ENCODE results near the gene HSPE1. TPM values are rescaled to one million over a fixed set of nuclear protein-coding genes. Genes with fewer than 3 reads are reported as not detected.
A peak's percentile ranks its signal among the peaks of the same experiment; 100 is the strongest.

Gene HSPE1
- polyA plus RNA-seq, 3 donors, result 25.2 to 46.2 (median 44.9) TPM

GRCh38 chr2:197486175-197486574 lies 14.0 kb upstream of the HSPE1 start:
- H3K9ac ChIP-seq (ENCODE audit: insufficient read depth, low read length, poor library complexity, severe bottlenecking), result no peak overlapping the region
- peaks cover 53 to 90% of the 10 kb centered on the region in 2 donors for H3K36me3 ChIP-seq (replicated peaks in 1 of 2; ENCODE audit: control insufficient read depth in 1 of 2, insufficient read depth in 2 of 2, low read length in 2 of 2)
- H3K36me3 Mint-ChIP-seq, result peaks cover 56 to 85% of the 10 kb centered on the region in 2 donors
- H3K4me1 Mint-ChIP-seq, result no peaks in the 10 kb centered on the region
- H3K4me3 Mint-ChIP-seq, result no peak overlapping the region
- WGBS (ENCODE audit: insufficient coverage), result no CpG with 5 or more reads among the region's 2 CpGs
- H3K4me2 ChIP-seq (replicated peaks; ENCODE audit: extremely low read depth, low read length, poor library complexity, severe bottlenecking), result no peak overlapping the region
- no peak overlapping the region for H2AFZ ChIP-seq (ENCODE audit: insufficient read depth, low read depth, low read length, poor library complexity, severe bottlenecking)
- TF ChIP-seq CTCF (IDR thresholded peaks at IDR 0.05), result no peak
- no peaks in the 10 kb centered on the region for H3K4me1 ChIP-seq (ENCODE audit: control insufficient read depth in 1 of 2, insufficient read depth in 2 of 2, low read length in 2 of 2)
- no peaks in the 10 kb centered on the region for H3K27me3 Mint-ChIP-seq (ENCODE audit: low read depth in 3 of 3)
- H4K20me1 ChIP-seq (ENCODE audit: insufficient read depth, low read length), result peaks cover 3% of the 10 kb centered on the region
- H3K27ac Mint-ChIP-seq, result no peak overlapping the region
- H3K79me2 ChIP-seq (ENCODE audit: insufficient read depth, low read length), result no peaks in the 10 kb centered on the region
- H3K4me3 ChIP-seq (replicated peaks in 1 of 3; ENCODE audit: low read depth in 2 of 3, low read length in 3 of 3), result no peak overlapping the region
- peaks cover 15 to 19% of the 10 kb centered on the region in 2 donors for H3K9me3 ChIP-seq (replicated peaks in 1 of 2; ENCODE audit: control insufficient read depth in 1 of 2, insufficient read depth in 1 of 2, low read length in 2 of 2)
- H3K27me3 ChIP-seq (ENCODE audit: control insufficient read depth in 2 of 2, insufficient read depth in 2 of 2, low read length in 2 of 2), result no peaks in the 10 kb centered on the region
- intact Hi-C loops (cut with micrococcal nuclease), result no loop called here
- H3K27ac ChIP-seq (ENCODE audit: low read depth in 1 of 2, low read length in 2 of 2), result no peak overlapping the region
- H3K9me3 Mint-ChIP-seq, result peaks cover 3 to 31% (median 26%) of the 10 kb centered on the region in 7 donors
- no peak for DNase-seq

GRCh38 chr2:197487385-197487784 lies 12.8 kb upstream of the HSPE1 start:
- peaks cover 4% of the 10 kb centered on the region for H3K79me2 ChIP-seq (ENCODE audit: insufficient read depth, low read length)
- no peak overlapping the region for H2AFZ ChIP-seq (ENCODE audit: insufficient read depth, low read depth, low read length, poor library complexity, severe bottlenecking)
- no peak for DNase-seq
- H3K4me2 ChIP-seq (replicated peaks; ENCODE audit: extremely low read depth, low read length, poor library complexity, severe bottlenecking), result no peak overlapping the region
- intact Hi-C loops (cut with micrococcal nuclease), result no loop called here
- peaks cover 3 to 26% (median 22%) of the 10 kb centered on the region in 7 donors for H3K9me3 Mint-ChIP-seq
- H3K27me3 ChIP-seq (ENCODE audit: control insufficient read depth in 2 of 2, insufficient read depth in 2 of 2, low read length in 2 of 2), result no peaks in the 10 kb centered on the region
- WGBS (ENCODE audit: insufficient coverage), result 96% methylated on average over 4 of the region's 4 CpGs
- H3K27ac ChIP-seq (ENCODE audit: low read depth in 1 of 2, low read length in 2 of 2), result no peak overlapping the region
- H3K27ac Mint-ChIP-seq, result peak overlapping the region in 2 of 7 donors; percentile 15 to 48
- peaks cover 65 to 91% of the 10 kb centered on the region in 2 donors for H3K36me3 Mint-ChIP-seq
- H3K27me3 Mint-ChIP-seq (ENCODE audit: low read depth in 3 of 3), result no peaks in the 10 kb centered on the region
- peaks cover 15 to 19% of the 10 kb centered on the region in 2 donors for H3K9me3 ChIP-seq (replicated peaks in 1 of 2; ENCODE audit: control insufficient read depth in 1 of 2, insufficient read depth in 1 of 2, low read length in 2 of 2)
- H4K20me1 ChIP-seq (ENCODE audit: insufficient read depth, low read length), result peaks cover 3% of the 10 kb centered on the region
- H3K4me1 Mint-ChIP-seq, result no peaks in the 10 kb centered on the region
- no peaks in the 10 kb centered on the region for H3K4me1 ChIP-seq (ENCODE audit: control insufficient read depth in 1 of 2, insufficient read depth in 2 of 2, low read length in 2 of 2)
- no peak overlapping the region for H3K4me3 Mint-ChIP-seq
- H3K36me3 ChIP-seq (replicated peaks in 1 of 2; ENCODE audit: control insufficient read depth in 1 of 2, insufficient read depth in 2 of 2, low read length in 2 of 2), result peaks cover 65 to 96% of the 10 kb centered on the region in 2 donors
- no peak for TF ChIP-seq CTCF (IDR thresholded peaks at IDR 0.05)
- H3K9ac ChIP-seq (ENCODE audit: insufficient read depth, low read length, poor library complexity, severe bottlenecking), result no peak overlapping the region
- H3K4me3 ChIP-seq (replicated peaks in 1 of 3; ENCODE audit: low read depth in 2 of 3, low read length in 3 of 3), result no peak overlapping the region
